Esophagus squamous epithelium (tissue), 4 donors: ENCODE data around the gene BIN1.

ENCODE experiments used
- POLR2A ChIP-seq, 4 donors: fragments of 450-650 bp; IDR thresholded peaks; one replicate each; pipeline ENCODE4 v1.6.1; 2017; ENCODE audit warnings: antibody characterized with exemption in 4 of 4, mild to moderate bottlenecking in 4 of 4, moderate library complexity in 3 of 4
- TF ChIP-seq, protein P1 (sequence below), 6 experiments: fragments of 450-650 bp in 4 of 6; fragments of 200-600 bp in 2 of 6; sonication (generic) in 2 of 6; IDR thresholded peaks; one replicate each; pipeline ENCODE4 v1.5.1; 2016 to 2019; ENCODE audit warnings: antibody characterized with exemption in 6 of 6, mild to moderate bottlenecking in 4 of 6, moderate library complexity in 4 of 6

DNA sequence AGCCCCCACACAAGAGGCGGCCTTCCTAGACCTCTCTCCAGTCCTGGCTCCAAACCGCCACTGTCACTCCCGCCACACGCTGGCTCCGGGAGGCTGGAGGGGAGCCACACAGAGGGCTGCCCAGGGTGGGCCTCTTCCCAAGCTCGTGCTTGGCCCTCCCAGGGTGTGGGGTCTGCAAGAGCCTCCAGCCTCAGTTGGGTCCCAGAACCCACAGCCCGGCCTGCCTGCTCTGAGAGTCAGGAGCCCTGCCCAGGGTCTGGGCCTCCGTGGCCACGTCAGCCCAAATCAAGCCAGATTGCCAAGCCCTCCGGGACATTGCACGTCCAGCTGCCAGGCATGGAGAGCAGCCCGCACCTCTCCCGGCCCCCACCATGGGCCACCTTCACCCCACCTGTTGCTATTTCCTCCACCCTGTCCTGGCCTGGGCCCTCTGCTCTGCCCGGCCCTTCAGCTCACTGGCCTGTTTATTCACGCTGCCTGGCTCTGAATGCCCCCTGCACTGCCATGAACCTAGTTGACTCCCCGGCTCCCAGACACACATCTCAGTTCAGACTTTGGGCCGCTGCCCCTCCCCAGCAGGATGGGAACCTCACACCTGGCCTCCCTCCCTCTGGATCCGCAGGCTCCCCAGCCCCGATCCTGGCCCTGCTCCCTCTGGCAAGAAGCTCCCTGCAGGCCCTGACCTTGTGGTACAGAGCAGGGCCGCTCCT is 61.0 kb downstream of the BIN1 start:
- TF ChIP-seq, protein P1, sequence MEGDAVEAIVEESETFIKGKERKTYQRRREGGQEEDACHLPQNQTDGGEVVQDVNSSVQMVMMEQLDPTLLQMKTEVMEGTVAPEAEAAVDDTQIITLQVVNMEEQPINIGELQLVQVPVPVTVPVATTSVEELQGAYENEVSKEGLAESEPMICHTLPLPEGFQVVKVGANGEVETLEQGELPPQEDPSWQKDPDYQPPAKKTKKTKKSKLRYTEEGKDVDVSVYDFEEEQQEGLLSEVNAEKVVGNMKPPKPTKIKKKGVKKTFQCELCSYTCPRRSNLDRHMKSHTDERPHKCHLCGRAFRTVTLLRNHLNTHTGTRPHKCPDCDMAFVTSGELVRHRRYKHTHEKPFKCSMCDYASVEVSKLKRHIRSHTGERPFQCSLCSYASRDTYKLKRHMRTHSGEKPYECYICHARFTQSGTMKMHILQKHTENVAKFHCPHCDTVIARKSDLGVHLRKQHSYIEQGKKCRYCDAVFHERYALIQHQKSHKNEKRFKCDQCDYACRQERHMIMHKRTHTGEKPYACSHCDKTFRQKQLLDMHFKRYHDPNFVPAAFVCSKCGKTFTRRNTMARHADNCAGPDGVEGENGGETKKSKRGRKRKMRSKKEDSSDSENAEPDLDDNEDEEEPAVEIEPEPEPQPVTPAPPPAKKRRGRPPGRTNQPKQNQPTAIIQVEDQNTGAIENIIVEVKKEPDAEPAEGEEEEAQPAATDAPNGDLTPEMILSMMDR (IDR thresholded peaks at IDR 0.05), result no peak
- TF ChIP-seq POLR2A (IDR thresholded peaks at IDR 0.05), result no peak
